Measurements from ENCODE around the gene GNB1.

The GNB1 gene

DNA sequence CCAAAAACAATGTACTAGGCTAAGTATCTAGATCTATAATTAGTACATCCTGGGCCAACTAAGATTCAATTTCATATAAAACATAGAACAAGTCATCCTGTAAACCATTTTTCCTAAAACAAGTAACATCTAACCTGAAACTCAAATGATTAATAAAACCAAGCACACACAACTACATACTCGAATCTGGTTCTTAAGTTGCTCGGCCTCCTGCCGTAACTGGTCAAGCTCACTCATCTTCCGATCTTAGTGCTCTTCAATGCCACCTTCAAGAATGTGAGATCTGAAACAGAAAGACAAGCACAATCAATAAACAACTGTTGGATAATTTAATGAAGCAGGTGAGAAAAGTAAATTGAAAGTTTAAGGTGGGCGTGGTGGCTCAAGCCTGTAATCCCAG, 65.7 kb downstream of the GNB1 start:
- DNase-seq (ENCODE audit: low read depth): no peak

GRCh38 chr1:1819762-1820161, 71.1 kb downstream of the GNB1 start:
- no peak for DNase-seq (ENCODE audit: low read depth)

DNA sequence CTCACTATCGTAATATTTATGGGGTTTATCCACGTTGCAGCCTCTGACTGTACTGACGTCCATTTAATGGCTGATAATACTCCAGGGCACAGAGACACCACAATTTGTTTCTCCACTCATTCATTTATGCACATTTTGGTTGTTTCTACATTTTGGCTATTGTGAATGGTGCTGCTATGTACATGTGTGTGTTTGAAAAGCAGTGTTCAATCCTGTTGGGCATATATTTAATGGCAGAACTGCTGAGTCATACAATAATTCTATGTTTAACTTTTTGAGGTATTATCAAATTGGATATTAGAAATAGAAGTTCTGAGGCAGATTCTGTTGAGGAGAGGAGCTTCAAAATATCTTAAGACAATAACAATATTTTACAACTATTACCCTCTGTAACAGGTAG, 73.7 kb downstream of the GNB1 start:
- DNase-seq (ENCODE audit: low read depth): no peak

DNA sequence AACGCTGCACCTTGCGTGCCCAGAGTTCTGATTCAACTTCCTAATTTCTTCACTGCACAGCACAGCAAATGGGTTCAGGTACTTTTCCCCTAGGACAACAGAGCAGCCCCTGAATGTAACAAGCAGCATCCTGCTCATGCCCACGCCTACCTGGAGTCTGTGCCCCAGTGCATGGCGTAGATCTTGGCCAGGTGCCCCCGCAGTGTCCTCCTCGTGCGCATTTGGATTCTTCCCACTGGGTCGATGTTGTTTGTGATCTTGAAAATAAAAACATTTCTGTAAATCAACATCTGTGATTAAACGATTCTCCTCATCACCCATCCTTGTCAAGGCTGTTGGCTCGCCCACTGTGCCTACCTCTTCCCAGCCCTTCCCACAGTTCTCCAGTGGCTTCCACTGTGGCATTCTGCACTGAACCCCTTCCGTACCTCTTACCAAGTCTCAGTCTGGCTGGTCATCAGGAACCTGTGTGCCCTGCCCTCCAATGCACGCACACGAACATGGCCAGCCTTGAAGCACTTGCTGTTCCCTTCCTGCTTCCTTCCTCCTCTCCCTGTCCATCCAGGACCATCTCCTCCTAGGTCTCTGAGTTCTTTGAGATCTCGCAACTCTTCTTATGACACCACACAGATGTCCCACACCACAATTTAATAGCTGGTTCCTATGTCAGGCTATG, 75.1 kb downstream of the GNB1 start:
- no peak for DNase-seq (ENCODE audit: low read depth)

- no peak for DNase-seq (ENCODE audit: low read depth)
Measured at GRCh38 chr1:1809489-1809888, 81.4 kb downstream of the GNB1 start.

DNA sequence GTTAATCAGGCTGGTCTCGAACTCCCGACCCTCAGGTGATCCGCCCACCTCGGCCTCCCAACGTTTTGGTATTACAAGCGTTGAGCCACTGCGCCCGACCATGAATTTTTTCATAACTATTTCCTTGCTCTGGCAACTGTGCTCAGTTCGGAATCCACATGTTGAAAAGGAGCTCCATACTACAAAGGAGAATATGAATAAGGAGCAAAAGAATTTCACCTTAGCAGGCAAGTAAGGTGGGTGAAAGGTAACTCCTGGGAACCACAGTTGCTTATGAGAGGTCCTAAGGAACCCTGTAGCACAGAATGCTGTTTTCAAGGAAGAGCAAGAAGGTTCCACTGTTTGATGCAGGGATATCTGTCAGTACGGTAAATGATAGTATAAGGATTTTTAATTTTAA, 82.7 kb downstream of the GNB1 start:
- DNase-seq (ENCODE audit: low read depth): no peak

GRCh38 chr1:1806890-1807289, 84.0 kb downstream of the GNB1 start:
- no peak for DNase-seq (ENCODE audit: low read depth)

DNA sequence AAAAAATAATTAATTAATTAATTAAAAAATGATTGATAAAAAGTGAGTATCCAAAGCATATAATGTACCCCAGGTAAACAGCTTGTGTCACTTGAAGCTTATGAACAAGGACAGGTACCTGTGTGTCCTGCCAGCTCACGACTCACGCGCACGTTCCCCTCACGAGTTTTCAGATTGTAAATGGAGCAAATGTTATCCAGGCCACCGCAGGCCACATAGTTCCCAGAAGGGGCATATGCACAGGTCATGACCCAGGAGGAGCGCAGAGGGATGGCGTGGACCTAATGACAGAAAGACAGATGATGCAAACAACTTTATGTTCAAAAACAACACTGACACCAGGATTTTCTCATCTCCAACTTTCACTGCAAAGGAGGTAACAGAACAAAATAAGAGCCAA, 86.6 kb downstream of the GNB1 start:
- no peak for DNase-seq (ENCODE audit: low read depth)

DNA sequence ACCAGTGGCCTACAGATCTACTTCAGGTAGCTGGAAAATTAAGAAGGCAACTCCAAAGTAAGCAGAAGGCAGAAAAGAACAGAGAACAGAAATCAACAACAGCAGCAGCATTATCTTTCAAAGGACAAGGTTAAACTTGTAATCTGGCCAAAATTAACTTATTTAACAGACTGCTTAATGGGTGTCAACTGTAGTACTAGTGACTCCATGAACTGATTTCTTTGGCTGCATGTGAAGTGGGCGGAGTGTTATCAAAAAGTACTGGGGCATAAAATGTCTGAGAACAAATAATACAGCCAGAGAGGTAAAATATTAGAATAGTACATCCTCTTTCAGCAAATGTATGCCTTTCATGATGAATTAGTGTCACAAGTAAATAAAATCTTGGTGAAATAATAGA, 88.0 kb downstream of the GNB1 start:
- DNase-seq (ENCODE audit: low read depth): no peak

DNA sequence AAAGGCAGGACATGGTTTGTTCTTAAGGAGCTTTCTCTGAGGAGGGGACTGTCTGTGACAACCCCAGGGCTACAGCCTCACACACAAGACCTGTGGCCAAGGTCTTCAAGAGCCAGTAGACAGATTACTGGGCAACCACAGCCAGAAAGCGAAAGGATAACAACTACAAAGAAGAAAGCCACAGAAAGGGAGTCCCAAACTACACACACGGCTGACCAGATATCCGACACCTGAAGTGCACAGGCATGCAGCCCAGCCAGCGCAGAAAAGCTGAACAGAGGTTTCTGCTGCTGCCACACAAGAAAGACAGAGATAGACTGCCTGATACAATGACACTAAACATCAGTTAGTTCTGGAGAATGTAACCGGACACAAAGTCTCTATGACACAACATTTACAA, 91.2 kb downstream of the GNB1 start:
- no peak for DNase-seq (ENCODE audit: low read depth)

DNA sequence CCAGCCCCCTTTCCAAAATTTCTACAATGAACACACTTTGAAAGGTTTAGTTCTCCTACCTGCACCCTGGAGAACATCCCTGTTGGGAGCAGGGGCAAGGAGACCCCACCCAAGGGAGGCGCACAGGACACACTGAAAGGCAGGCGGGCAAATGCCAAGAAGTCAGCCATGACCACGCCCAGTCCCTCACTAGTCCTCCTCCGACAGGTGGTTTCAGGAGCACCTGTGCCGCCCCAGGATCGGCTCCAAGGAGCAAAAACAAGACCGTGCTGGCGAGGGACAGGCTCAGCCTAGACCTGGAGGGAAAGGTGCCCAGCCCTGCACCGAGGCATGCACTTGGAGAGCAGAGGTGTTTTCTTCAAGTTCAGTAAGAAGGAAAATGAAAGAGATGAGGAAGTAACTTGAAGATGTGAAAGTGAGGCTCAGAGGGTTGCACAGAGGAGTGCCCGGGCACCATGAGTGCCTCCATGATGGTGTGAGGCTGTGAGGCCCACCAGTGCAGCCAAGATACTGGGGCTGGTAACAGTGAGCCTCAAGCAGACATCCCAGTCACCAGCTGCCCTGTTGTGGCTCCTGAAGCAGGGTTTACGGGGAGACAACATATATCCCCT, 93.1 kb downstream of the GNB1 start:
- no peak for DNase-seq (ENCODE audit: low read depth)

DNA sequence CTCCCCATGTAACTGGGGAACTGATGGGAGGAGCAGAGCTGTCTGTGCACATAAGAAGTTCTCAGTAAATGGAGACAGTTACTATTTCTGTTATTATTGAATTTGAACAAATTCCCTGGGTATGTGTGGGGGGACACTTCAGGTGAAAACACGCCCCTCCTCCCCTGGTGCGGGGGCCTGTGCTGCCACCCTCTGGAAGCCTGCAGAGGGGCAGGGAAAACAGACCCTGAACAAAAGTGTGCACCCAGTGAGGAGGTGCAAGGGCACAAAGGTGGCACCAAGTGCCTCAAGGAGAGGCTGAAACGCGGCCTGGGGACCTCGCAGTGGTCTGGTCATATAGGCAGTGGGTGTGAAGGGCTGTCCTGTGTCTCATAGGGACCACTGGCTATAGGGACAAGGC, 94.4 kb downstream of the GNB1 start:
- DNase-seq (ENCODE audit: low read depth): no peak

DNA sequence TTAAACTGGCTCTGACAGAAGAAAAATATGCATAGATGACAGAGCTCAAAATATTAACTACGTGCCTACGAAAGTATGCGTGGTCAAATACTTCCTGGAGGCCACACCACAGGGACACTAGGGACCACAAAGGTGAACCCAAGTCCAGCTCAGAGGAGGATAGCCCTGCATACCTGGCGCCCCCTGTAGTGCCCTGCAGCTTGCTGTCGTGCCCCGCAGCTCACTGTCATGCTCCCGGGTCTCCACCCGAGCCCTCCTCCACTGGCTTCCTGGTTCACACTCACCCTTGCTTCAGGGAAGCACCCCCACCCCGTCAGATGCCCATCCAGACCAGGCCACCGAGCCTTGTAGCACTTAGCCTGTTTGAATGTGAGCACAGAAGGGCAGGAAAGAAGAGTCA, 95.9 kb downstream of the GNB1 start:
- DNase-seq (ENCODE audit: low read depth): no peak

- no peak for DNase-seq (ENCODE audit: low read depth)
Measured at GRCh38 chr1:1793481-1794244, 97.2 kb downstream of the GNB1 start.

GRCh38 chr1:1788646-1789431, 102.0 kb downstream of the GNB1 start:
- no peak for DNase-seq (ENCODE audit: low read depth)

DNA sequence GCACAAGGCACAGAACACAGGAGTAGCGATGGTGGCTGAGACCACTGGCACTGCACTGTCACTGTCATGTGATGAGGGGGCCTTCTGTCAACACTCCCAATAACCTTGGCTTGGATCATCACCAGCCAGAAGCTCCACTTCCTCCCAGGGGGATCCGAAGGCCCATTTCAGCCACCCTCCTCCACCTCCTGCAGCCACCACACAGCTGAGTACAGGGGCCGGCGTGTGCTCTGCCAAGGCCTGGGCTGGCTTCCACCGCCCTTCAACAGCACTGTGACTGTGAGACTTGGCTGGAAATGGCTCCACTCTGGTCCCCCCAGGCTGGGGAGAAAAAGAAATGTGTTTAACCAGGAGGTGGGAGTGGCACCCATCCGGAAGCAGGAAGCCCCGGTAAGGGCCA, 102.8 kb downstream of the GNB1 start:
- DNase-seq (ENCODE audit: low read depth): no peak

DNA sequence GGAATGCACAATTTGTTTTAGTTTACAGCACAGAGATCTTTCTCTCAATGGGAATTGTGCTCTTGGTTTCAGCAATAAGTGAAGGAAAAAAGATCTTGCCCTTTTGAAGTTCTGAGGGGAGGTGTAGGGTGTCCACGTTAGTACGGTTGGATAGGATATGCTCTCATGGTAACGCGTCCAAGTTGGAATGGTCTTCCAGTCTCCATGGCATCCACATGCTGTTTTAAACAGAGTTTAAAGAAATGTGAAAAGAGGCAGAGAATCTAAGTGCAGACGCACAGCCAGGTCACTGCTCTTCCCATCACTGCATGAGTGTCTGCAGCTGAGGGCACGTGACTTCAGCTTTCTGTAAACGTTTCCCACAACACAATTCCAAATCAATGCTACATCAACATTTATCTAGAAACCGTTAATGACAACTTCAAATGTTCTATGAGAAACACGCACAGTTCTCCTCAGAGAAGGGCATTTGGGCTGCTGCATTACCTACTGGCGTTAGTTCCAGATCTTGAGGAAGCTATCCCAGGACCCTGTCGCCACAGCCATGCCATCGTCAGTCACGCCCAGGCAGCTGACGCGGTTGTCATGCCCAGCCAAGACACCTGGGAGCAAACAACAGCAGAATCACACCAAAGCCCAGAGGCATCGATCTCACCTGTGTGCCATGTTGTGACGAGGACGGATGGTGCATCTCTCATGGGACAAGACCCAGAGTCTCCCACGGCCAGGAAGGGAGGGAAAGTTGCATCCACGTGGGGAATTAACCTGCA, 103.9 kb downstream of the GNB1 start:
- DNase-seq (ENCODE audit: low read depth): no peak

DNA sequence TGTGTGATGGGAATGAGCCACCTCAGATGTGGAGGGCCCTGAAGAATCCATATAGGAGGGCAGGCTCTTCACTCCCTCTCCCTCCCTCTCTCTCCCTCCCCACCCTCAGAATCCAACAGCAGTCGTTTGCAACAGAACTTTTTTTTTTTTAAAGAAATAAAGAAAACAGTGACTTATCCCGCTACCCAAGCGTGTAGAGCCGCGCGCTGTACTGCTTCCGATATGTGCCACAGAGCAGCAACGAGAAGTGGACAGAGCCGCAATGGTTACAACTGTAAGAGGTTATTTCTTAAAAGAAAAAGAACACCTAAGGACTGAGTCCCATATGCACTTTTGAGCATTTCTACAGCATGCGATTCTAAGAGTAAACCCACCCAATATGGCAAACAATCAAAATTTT, 105.2 kb downstream of the GNB1 start:
- no peak for DNase-seq (ENCODE audit: low read depth)

GRCh38 chr1:1784933-1785332, 106.0 kb downstream of the GNB1 start:
- DNase-seq (ENCODE audit: low read depth): no peak

DNA sequence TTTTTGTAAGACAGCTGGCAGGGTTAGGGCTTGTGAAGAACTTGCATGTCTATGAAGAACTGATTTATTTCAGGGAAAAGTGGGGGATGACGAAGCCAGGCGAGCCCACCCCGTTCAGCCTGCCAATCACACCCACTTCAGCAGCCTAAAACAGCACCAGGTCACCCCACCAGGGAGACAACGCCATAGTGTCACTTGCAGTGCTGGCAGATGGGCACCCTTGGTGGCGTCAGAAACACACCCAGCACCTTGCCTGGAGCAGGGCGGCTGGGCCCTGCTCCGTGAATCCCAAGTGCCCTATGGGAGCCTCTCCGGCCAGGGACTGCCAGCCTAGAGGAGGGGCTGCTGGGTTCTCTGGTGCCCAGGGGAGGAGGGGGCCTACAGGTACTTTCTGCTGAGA, 107.6 kb downstream of the GNB1 start:
- no peak for DNase-seq (ENCODE audit: low read depth)

GRCh38 chr1:1782399-1783221, 108.3 kb downstream of the GNB1 start:
- DNase-seq (ENCODE audit: low read depth): peak; percentile 25
